ENCODE results near the gene MYO7B. TPM values are rescaled to one million over a fixed set of nuclear protein-coding genes. Genes with fewer than 3 reads are reported as not detected.
"Not testable (repeated sequence)": the region's sequence is repeated elsewhere in the genome, so short reads cannot be mapped to it uniquely, and the experiment has no call there.

MYO7B gene
- total RNA-seq, 1 experiment from 2014 or later, result 0.48 TPM

DNA sequence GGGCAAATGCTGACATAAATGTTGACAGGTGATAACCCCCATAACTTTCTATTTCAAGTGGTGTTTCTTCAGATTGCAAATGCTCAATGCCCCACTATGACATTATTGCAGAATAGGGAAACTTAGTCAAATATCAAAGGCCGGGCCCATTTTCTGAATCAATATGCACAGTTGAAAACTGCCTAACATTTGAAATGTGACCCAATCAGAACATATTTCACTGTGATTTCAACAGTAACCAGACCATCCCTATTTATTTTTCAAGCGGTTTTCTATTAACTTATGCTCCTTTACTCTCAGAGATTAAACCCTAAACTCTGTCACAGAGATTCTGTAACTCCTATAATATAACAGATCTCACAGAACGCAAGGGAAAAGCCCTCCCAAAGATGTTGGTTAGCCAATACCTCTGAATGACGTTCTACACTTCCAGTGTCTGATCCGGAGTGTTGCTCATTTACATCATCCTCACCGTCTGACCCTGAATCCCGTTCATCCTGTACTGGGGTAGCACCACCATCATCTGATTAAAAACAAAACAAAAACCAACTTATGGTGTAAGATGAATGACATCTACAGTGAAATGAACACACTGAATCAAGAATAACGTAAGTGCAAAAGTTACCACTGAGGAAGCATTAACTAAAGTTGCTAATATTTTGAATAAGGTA lies 12.1 kb upstream of the MYO7B start:
- DNase-seq (ENCODE audit: low spot score), result no peak

DNA sequence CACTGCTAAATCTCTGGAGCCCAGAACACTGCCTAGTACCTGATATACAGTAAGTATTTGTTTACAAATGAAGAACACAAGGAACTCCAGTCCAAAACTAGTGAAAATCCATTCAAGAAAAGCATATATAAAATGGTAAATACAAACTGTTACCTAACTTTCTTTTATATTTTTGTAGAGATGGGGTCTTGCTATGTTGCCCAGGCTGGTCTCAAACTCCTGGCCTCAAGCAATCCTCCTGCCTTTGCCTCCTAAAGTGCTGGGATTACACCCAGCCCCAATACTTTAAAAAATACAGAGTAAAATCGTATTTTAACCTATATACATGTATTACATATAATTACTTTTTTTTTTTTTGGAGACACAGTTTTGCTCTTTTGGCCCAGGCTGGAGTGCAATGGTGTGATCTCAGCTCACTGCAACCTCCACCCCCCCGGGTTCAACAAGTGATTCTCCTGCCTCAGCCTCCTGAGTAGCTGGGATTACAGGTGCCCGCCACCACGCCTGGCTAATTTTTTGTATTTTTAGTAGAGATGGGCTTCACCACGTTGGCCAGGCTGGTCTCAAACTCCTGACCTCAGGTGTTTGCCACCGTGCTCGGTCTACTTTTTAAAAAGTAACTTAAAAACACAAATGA lies 11.2 kb upstream of the MYO7B start:
- DNase-seq (ENCODE audit: low spot score), result not testable (repeated sequence)

GRCh38 chr2:127525691-127526131 lies 9.8 kb upstream of the MYO7B start:
- DNase-seq (ENCODE audit: low spot score), result no peak

DNA sequence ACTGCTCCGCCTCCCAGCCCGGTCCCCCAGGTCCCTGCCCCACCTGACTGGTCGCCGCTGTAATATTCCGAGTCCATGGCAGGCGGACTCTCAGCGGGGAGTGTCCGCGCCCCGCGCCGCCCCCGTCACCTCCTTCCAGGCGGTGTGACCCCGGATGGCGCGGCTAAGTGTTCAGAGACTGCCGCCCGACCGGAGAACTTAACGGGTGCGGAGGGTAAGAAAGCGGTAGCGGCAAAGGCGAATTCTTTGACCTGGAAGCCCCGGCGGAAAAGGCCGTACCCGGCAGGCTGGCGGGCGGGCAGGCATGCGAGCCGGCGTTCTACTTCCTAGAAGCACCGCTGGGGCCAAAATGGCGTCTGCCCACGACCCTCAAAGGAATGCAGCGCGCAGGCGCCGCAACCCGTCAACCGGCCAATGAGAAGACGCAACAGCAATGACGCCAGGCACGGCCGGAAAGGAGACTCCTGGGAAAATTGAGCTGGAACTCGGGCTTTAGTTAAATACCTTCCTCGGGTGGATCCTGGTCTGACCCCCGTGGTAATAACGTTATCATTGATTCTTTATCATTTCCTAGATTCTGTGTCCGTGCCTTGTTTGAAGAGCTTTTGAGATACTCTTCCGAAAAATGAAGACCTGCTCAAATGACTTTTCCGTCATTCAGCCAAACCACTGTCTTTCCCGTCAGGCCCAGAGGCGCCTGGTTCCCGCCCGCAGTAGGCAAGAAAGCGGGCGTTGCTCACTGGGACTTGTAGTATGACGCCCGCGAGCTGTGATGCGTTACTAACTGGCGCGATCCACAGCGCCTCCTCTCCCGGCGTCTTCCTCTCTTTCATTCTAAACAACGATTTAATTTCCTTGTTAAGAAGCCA lies 9.1 kb upstream of the MYO7B start, which contains the start of gene IWS1:
IWS1 (minus strand) TSS at position 358 of the 869 bp plus-strand sequence; CDS start at position 77, 281 bp downstream.
- peak; percentile 96 for DNase-seq (ENCODE audit: low spot score)

DNA sequence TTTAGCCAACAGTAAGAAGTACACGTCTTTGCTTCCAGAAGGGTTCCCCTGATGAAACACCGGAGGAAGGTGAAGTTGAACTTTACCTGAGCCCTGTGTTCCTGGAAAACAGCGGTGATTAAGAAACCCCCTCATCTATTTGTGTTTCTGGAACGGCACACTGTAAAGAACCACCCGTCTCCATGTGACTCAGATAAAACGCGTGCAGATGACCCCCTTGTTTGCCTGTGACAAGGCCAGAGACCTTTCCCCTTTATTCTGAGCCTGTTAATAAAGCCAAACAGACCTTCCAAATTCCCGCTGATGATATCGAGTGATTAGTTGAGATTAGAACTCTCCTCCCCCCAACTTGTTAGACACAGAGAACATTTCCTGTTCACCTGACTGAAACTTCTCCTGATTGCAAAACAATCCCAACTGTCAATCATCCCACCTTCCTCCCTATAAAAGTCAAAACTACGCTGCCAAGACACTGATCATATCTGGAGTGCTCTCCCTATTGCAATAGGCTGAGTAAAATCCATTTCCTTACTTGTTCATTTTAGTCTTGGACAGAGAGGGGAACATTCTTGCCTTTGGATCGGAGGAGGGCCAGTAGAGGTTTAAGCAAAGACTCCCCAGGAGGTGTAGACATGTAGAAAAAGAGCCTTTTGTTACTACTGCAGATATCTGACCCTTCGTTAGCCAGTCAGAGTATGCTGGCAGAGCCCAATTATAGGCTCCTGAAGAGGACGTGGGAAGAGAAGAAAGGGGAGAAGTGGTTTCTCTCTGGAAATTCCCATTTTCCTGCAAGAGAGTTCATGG lies 8.3 kb upstream of the MYO7B start:
- DNase-seq (ENCODE audit: low spot score), result no peak

- no peak for DNase-seq (ENCODE audit: low spot score)
Measured at GRCh38 chr2:127528487-127528886, 7.0 kb upstream of the MYO7B start.

DNA sequence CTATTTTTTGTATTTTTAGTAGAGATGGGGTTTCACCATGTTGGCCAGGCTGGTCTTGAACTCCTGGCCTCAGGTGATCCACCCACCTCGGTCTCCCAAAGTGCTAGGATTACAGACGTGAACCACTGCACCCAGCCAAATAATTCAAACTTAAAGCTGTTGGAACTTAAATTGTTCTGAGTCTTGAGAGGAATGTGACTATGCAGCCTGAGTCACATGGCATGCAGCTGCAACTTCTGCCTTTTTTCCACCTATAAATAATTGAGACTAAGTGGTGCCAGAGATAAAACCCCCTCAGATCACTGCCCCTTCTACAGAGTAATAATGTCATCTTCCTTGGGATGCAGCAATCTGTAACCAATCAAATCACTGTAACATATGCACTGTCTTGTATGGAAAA lies 6.1 kb upstream of the MYO7B start:
- not testable (repeated sequence) for DNase-seq (ENCODE audit: low spot score)

DNA sequence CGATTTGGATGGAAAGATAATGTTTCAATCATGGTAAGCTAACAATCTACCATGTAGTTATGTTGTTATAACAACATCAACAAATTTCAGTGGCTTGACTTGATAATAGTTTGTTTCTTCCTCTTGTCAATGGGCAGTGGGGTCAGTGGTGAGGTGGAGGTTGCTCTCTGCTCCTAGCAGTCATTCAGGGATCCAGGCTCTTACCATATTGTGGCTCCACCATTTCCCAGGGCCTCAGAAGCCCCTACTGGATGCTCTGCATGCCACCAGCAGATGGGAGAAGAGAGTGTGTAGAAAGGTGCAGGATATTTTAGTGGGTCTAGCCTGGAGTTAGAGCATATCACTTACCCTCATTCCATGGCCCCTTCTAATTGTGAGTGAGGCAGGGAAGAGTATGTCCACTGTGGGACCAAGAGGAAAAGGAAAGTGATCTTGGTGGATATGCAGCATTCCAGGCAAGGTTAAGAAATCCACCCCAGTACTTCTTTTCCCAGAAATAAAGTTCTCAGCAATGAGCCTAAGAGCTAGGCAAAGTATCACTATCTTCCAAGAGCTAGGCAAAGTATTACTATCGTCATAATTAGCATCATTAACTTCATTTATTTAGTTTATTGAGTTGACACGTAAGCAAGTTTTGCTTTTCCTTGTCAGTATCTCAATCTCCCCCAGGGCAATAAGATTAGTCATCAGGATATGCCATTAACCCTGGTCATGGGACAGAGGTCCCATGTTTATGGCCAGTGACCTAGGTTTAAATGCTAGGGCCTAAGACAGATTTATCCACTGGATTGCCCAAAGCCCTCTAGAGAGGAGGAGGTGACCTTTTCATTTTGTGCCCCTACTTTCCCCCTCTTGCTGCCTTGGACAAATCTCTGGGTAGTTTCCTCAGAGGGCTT lies 5.0 kb upstream of the MYO7B start:
- no peak for DNase-seq (ENCODE audit: low spot score)

- no peak for DNase-seq (ENCODE audit: low spot score)
Measured at GRCh38 chr2:127531221-127531648, 4.2 kb upstream of the MYO7B start.

GRCh38 chr2:127532296-127532695 lies 3.2 kb upstream of the MYO7B start:
- no peak for DNase-seq (ENCODE audit: low spot score)

DNA sequence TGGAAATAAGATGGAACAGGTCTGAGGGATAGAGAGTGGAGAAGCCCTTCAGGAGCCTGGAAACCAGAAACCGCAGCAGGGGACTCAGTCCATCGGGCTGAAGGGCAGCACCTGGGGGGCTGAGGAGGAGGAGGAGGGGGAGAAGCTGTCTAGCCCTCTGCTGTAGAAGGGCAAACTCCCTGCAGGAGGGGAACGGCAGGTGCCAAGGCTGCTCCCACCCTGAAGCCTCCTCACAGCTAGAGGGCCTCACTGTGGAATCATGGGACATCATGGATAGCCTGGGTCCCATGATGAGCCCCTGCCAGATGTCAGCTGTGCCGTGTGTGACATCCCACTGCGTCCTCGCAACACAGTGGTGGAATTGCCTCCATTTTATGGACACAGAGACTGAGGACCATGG lies 435 bp downstream of the MYO7B start:
- no peak for DNase-seq (ENCODE audit: low spot score)

DNA sequence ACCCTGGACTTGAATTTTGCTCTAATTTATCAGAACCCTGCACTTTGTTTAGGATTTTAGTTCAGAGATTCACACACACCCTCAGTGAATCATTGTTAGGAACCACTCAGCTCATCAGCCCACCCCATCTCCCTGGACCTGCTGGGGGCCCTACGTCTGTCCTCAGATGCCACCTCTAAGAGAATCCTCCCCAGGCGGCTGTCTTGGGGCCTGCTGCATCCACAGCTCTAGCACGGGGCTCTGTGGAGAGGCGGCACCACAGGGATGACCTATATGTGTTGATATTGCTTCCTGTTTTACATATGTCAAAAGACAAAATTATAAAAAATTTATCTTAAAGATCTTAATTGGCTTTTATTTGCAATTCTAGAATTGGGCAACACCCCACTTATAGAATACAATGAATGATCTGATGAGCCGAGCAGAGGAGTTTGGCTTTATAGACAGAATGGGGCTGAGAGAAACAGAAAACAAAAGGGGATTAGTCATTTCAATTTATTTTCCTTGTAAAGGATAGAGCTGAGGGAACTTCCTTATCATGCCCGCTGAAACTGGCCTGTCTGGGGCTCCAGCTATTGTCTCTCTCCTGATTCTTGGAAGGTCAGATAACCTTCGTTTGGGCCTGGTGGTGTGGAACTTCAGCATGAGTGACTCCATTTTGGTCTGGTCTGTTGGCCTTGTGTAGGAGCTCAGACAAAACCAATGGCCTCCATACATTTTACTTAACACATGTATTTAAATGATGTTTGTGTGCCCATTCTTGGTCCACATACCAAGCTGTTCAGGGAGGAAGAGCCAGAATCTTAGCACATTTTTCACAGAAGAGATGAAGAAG lies 1.4 kb downstream of the MYO7B start:
- DNase-seq (ENCODE audit: low spot score), result no peak

- no peak for DNase-seq (ENCODE audit: low spot score)
Measured at GRCh38 chr2:127537644-127538043, 2.2 kb downstream of the MYO7B start.

DNA sequence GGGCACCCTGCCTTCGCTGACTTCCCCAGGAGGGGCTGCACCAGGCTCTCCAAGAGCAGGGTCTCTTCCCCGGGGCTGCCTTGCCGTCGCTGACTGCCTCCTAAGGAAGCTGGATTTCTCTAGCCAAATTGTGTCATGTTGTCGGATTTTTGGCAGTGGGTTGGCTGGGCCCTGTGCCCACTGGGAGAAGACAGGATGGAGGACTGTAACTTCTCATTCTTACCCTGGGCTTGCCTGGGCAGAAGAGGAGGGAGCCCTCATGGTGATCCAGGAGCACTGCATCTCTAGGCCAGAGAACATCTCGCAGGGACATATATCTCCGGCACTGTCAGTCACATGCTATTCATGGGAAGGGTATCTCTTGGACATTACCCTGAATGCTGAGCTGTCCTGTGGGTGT lies 6.3 kb downstream of the MYO7B start:
- DNase-seq (ENCODE audit: low spot score), result no peak

DNA sequence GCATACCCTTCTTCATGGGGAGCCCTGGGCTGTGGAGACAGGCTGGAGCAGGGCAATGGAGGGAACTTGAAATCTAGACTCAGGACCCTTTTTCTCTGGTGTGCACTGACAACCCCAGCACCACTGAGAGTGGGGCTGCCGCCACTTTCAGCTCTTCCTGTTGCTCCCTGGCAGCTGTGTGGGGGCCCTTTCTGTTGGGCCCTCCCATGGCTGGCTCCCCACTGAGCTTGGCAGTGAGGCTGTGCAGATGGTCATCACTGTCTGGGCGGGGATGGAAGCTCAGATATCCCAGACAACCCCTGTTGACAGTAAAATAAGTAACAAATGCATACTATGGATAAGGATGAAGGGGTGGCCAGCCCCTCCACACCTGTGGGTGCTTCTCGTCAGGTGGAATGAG lies 6.7 kb downstream of the MYO7B start:
- DNase-seq (ENCODE audit: low spot score), result no peak

- DNase-seq (ENCODE audit: low spot score), result not testable (repeated sequence)
Measured at GRCh38 chr2:127543013-127543501, 7.6 kb downstream of the MYO7B start.

- DNase-seq (ENCODE audit: low spot score), result no peak
Measured at GRCh38 chr2:127545189-127545588, 9.7 kb downstream of the MYO7B start.

GRCh38 chr2:127545796-127546195 lies 10.3 kb downstream of the MYO7B start:
- DNase-seq (ENCODE audit: low spot score), result no peak

- DNase-seq (ENCODE audit: low spot score), result no peak
Measured at GRCh38 chr2:127546797-127547196, 11.3 kb downstream of the MYO7B start.

All from H4 (cell line).